GM19468 (cell line): ENCODE data around the gene GRAMD2A.
A peak's percentile ranks its signal among the peaks of the same experiment; 100 is the strongest.

Experiments
- ATAC-seq: cut with Tn5 transposase; IDR thresholded peaks from one replicate; pipeline ENCODE4 v1.9.1; 2021; ENCODE audit warnings: mild to moderate bottlenecking, moderate library complexity, moderate number of reproducible peaks; ENCODE audit not compliant: unreplicated experiment; ENCODE audit errors: extremely low read depth

Gene GRAMD2A

DNA sequence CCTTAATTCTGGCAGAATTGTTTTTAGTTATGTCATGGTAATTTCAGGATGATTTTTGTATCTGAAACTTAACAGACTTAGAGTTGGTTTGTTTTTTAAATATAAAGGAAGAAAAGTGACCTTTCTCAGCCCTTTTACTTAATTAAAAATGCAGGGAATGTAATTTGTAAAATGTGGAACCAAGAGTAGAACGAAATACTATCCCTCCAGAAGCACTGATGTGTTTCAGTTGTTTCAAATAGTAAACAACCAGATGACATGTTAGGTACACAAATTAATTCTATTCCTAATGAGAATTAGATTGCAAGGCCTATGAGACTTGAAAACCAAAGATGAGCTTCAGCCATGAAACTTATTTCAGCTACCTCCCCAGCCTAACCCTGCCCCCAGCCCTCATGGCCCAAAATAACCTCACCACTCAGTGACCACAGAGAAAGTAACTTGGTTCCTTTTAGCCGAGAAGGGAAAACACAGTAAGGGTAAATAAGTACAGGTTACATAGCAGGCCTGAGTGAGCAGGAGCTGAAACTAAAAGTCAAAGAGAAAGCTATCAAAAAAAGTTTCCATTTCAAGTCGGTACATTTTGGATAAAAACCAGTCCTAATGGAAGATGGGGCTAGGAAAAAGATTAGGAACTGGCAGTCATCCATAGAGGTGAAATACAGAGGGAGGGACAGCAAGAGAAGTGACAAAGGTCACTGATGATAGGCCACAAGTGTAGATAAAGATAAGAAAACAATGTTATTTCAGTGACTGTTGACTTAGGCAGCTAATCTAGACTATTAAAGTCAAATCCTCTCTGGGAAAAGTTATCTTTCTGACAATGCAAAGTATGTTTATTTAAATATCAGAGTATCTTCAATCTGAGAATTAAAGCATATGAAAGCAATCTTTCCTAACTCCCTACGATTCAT, 56.2 kb downstream of the GRAMD2A start:
- ATAC-seq, result peak; percentile 78

DNA sequence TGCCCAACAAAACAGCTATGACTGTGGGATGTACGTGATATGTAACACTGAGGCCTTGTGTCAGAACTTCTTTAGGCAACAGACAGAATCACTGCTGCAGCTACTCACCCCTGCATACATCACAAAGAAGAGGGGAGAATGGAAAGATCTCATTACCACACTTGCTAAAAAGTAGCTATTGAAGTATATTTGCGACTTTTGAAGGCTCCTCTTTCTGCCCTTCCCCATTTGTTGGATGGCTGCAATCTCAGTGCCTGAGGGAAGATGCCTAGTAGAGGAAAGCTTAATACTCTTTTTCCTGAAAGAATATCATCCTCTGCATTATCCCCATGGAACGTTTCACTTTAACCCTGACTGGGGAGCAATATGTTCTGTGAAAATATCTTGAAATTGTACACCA, 57.5 kb downstream of the GRAMD2A start:
- ATAC-seq, result no peak

DNA sequence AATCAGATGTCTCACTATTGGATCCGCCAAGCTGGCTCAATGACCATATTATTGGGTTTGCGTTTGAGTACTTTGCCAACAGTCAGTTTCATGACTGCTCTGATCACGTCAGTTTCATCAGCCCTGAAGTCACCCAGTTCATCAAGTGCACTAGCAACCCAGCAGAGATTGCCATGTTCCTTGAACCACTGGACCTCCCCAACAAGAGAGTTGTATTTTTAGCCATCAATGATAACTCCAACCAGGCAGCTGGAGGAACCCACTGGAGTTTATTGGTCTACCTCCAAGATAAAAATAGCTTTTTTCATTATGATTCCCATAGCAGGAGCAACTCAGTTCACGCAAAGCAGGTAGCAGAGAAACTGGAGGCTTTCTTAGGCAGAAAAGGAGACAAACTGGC, 57.9 kb downstream of the GRAMD2A start:
- ATAC-seq, result no peak

DNA sequence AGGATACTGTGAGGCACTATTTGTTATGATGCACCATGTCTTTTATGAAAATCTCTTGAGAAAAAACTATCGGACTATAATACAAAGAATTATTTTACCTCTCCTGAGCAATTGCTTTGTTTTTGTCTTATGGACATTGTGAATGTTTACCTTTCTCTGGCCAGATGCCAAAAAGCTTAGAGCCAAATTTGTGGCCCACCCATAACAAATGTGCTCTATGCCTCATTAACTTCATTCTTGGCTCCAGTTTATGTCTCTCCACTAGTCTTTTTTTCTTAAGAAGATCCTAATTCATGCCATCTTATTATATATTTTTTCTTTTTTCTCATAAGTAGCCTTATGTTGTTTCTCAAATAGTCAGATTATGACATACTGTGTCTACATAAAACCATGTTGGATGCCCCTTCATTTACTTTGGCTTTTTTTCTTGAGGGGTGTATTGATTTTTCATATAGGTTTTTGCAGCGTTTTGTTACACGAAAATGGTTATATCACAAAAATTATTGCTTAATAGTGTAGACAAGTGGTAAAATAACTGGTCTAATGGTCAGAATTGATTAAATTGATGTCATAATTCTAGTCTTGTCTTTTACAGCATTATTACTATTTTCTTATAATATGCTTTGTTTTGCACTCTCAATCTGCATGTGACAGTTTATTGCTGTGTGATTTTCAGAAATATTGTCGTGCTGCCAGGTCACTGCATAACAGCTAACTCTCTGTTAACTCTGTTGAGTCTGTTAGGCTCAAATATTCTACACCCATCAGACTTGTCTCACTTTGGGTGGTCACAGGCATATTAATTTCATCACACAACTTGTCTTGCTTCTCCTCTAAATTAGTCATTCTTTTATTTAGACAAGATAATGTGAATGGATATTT, 61.2 kb downstream of the GRAMD2A start:
- ATAC-seq, result no peak

DNA sequence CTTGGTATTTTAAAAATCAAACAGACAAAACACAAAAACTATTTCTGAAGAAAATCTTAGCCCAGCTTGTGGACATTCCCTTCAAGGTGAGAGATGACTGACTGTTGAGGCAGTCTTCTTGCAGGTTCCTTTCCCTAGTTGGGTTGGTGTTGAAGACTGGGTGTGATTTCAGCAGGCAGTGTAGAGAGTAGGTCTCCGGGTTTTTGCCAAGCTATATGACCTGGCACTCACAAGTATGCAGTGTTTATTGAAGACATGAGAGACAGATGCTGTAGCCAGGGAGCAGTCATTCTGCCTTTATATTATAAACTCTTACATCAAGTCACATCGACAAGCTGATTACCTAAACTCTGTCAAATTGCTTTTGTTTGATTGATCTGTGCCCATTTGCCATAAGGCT, 61.9 kb downstream of the GRAMD2A start:
- ATAC-seq, result no peak

DNA sequence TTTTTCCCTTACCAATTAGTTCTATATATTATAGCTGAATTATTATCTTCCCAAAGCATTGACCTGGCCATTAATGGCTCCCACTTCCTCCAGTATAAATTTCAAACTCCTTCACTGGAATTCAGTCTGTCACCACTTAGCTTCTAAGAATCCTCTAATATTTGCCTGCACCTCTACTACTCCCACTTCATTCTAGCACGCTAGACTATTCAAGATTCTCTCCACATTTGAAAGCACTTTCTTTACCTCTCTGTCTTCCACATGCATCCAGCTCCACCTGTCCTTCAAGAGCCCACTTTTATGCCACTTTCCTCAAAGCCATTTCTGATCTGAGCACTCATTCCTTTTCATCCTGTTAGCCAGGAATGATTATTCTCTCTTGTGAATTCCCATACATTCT, 64.4 kb downstream of the GRAMD2A start:
- ATAC-seq, result no peak

DNA sequence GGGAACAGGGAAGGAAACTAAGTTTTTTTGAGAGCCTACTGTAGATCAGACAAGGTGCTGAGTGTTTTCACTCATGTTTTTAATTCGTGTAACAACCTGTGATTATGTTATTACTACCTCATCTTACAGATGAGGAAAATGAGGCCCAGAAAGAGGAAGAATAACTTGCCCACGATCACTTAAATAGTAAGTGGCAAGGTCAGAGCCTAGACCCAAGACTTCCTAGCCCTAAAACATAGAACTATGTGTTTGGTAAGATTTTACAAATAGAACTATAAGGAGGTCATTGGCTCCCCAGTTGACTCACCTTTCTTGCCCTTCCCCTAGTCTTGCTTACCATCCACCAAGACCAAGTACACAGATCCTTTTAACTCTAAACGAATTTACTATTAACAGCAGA, 65.7 kb downstream of the GRAMD2A start:
- no peak for ATAC-seq

DNA sequence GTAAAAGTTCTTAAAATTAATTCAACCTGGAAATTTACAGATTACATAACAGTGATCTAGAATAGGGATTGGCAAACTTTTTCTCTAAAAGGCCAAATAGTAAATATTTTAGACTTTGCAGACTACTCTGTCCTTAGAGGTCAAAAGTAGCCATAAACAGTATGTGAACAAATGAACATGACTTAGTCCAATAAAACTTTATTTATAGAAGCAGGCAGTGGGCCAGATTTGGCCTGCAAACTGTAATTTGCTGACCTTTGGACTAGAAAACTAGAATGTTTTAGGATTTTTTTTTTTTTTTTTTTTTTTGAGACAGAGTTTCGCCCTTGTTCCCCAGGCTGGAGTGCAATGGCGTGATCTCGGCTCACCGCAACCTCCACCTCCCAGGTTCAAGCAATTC, 67.3 kb downstream of the GRAMD2A start:
- no peak for ATAC-seq

DNA sequence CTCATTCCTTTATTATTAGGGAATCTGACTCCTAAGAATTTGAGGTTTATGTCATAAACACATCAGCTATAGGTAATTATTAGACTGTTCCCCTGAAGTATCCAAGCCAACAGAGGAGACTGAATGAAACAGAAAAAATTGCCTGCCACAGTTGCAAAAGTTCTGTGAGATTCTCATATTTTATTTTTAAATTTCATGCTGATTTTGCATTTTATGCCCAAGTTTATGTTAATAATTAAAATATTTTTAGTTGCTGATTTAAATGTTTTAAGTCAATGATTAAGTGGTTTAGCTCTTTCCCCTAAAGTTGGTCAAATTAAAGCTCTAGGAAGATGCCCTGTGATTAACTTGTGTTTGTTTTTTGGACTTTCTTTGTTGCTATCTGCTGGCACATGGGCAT, 69.2 kb downstream of the GRAMD2A start:
- no peak for ATAC-seq

DNA sequence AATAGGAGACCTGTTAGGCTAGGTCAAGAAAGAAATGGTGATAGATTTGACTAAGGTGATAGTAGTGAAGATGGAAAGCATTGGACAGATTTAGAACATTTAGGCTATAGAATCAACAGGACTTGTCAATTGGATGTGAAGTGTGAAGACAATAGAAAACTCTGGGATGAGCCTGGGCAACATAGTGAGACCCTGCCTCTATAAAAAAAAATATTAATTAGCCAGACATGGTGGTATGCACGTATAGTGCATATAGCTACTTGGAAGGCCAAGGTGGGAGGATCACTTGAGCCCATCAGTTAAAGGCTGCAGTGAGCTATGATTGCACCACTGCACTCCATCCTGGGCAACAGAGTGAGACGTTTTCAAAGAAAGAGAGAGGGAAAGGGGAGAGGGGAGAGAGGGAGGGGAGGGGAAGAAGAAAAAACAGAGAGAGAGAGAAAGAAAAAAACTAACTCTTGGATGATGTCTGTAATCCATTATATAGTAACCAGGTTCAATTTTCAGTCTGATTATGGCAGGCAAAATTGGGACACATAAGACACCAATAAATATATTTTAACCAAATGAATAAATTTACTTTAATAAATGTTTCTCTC, 69.8 kb downstream of the GRAMD2A start:
- no peak for ATAC-seq

DNA sequence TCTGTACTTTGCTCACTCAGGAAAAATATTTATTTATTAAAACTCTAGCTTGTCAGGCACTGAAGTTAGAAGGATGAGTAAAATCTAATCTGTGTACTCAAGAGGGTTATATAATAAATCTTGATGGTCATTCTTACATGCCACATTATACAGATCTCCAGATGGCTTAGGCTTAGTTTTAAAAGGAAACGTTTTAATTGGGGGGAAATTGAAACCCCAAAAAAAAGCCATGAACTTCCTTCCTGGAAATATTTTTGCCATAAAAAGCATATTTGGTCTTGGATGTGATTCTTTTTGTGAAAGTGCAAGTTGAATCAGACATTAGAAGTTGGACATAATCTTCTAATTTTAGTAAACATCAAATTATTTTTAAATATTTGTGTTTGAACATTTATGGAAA, 73.4 kb downstream of the GRAMD2A start:
- ATAC-seq, result no peak

DNA sequence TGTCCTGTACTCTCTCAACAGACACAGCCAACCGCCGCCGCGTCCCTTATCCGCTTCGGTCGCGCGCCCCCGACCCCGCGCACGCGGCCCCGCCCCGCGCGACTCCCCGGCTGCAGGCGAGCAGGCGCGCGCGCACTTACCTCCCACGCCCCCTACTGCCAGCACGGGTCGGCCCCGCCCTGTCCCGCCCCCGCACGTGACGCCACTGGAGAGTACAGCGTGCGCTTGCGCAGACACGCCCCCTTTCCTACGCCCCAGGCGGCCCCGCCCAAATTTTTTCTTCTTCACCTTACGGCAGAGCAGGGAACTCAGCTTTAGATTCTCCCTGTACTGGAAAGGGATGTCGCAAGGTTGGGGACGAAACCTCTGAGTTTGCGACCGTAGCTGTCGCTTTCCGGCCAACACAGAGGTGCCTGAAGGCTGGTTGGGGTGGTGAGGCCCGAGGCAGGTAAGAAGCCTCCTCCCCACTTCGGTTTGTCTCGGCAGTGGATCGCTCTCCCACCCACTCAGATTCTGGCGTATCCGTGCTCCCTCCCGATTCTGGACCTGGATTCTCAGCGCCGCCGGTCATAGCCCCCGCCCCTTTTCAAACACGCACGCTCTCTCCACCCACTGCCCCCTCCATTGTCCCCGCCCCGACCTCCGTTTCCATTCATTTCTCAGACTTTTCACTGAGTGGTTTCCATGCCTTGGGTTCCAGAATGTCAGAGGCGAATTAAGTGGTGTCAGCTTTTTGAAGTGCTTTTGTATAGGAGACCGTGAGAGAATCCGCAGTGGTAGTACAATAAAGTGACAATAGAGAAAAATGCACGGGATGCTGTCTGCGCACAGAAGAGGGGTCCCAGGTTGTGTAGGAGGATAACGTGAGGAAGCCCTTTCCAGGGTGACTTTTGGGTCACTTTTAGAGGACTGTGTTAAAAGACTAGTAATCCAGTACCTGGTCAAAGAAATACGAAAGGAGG, 79.3 kb downstream of the GRAMD2A start, which contains the start of the genes MYO9A and SENP8:
MYO9A (minus strand) TSS at position 134 of the 962 bp plus-strand sequence. CDS start 71,587 bp downstream, outside the sequence.
SENP8 (plus strand) TSS at position 387 of the 962 bp plus-strand sequence. CDS start 21,221 bp downstream, outside the sequence.
- ATAC-seq, result peak; percentile 55

DNA sequence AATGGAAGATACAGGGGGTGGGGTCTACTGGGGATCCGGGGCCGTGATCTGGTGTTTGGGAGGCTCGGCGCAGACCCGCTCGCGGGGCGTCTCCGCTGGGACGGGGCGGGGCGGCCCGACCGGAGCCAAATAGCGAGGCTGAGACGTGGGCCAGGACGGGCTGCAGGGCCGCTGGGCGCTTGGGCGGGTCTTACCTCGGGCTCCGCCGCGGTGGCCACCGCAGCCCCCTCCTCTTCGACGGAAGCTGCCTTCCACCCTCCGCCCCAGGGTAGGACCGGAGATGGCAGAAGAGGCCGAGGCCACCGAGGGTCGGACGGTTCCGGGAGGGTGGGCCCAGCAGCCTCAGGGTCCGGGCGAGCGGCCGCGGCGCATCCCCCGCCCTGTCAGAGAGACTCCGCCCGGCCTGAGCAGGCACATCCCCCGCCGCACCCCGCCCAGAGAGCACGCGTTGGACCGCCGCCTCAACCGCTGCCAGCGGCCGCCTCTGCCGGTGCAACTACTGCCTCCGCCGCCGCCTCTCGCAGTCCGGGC, 80.0 kb downstream of the GRAMD2A start:
- ATAC-seq, result peak; percentile 17

DNA sequence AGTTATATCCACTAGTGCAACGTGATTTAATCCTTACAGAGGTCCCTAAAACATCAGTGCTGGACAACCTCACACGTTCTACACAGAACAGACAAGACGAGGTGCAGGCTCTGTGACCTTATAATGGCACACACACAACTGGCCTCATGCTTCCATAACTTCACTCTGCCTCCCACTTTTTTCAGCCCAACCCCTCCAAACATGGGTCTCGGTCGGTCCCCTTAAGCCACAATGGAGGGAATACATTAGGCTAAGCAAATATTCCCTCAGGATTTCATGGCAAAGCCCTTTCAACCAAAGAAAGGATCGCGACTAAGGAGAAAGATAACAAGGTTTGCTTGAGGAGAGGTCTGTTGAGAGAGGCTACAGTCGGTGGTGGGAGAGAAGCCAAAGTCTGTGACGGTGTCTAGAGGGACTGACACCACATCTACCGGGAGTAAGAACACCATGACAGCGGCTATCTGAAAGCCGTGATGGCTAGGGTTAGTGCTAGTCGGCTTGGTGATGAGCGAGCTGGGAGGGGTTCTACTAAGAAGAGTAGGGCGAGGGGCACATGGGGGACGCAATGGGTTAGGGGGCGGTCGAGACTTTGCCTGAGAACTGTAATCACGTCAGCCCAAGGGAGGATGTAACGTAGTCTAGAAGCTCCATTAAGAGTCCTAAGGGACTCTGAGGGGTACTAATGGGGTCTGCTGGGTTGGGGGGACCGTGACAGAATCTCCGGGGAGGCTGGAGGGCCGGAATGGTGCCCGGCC, 80.7 kb downstream of the GRAMD2A start:
- no peak for ATAC-seq

DNA sequence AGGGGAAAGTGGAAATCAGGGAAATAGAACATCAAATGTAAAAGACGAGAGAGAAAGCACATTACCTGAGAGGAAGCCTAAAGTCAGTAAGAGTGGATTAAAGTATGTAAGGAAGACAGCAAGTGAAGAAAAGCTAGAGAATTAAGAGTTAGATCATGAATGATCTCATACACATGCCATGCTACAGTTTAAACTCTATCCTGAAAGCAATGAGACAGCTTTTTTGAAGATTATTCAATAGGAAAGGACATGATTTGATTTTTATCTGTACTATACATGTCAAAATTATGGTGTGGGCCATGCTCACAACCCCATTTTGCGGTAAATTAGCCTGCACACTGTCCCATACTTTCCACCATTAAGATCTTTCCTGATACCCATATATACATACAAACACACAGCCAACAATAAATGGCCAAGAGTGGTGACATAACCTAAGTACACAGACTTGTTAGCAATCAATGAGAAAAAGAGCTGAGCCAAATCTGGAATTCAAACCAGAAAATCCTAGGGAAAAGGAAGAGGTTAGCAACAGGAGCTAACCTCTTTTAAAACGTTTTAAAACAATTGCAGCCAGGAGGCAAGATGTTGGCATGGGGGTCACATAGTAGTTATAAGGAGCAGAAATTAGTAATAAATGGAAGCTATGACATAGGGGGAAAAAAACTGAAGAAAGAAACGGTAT, 84.1 kb downstream of the GRAMD2A start:
- no peak for ATAC-seq

DNA sequence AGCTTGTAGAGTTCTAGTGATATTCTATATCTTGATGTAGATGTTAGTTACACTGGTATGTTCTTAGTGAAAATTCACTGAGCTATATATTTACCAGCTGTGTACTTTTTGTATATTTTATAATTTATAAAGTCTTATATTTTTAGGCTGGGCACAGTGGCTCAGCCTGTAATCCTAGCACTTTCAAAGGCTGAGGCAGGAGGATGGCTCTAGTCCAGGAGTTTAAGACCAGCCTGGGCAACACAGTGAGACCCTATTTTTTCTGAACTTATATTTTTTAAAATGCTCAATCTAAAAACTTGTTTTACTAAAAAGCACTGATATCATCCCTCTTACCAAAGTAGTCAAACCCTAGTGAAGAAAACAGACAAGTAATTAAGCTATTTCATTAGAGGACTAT, 84.8 kb downstream of the GRAMD2A start:
- ATAC-seq, result no peak

DNA sequence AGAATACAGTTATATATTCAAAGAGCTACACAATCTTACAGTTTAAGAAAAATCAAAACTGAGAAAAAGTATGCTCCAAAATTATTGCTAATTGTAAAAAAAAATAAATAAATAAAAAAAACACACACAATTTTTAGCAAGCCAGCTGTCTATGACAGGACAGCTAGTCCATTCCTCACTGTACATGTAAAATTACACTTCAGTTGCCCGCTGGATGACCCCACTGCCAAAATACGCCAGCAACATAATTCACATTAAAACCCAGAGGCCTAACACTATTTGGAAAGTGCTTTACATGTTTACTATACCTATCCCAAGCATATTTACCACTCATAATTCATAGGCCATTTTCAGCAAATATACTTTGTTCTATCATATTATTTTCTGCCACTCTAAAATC, 85.5 kb downstream of the GRAMD2A start:
- no peak for ATAC-seq

DNA sequence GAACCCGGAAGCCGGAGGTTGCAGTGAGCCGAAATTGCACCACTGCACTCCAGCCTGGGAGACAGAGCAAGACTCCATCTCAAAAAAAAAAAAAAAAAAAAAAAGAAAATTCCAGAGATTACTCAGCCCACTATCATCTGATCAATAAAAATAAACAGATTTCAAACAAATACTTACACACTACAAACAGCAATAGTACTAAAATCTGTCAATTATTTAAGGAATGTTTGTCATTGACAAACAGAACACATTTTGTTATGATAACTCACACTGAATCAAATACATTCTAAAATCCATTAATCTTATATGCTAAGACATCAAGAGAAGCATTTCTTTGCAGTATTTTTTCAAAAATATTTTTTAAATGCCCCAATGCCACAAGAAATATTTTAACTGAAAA, 87.2 kb downstream of the GRAMD2A start:
- no peak for ATAC-seq
